Measurements from ENCODE around the gene IGFBP2.
"Not testable (repeated sequence)": the region's sequence is repeated elsewhere in the genome, so short reads cannot be mapped to it uniquely, and the experiment has no call there.

The IGFBP2 gene

GRCh38 chr2:216632952-216633615 lies at the start of gene IGFBP2:
Gene IGFBP2, plus strand, starts transcription at chr2:216633420. Its CDS starts 104 bp downstream, at chr2:216633524.
- DNase-seq, result peak; percentile 83

GRCh38 chr2:216583606-216584005 lies 49.6 kb upstream of the IGFBP2 start:
- no peak for DNase-seq

GRCh38 chr2:216584112-216584511 lies 49.1 kb upstream of the IGFBP2 start:
- DNase-seq, result no peak

- DNase-seq, result no peak
Measured at GRCh38 chr2:216585441-216585840, 47.8 kb upstream of the IGFBP2 start.

GRCh38 chr2:216588861-216589710 lies 44.1 kb upstream of the IGFBP2 start:
- no peak for DNase-seq

GRCh38 chr2:216589791-216590190 lies 43.4 kb upstream of the IGFBP2 start:
- DNase-seq, result no peak

GRCh38 chr2:216590780-216591179 lies 42.4 kb upstream of the IGFBP2 start:
- DNase-seq, result peak; percentile 55

GRCh38 chr2:216591480-216591879 lies 41.7 kb upstream of the IGFBP2 start:
- DNase-seq, result no peak

GRCh38 chr2:216594081-216594480 lies 39.1 kb upstream of the IGFBP2 start:
- DNase-seq, result no peak

GRCh38 chr2:216596236-216596979 lies 36.8 kb upstream of the IGFBP2 start:
- DNase-seq, result peak; percentile 52

GRCh38 chr2:216596980-216597509 lies 36.2 kb upstream of the IGFBP2 start:
- DNase-seq, result no peak

- not testable (repeated sequence) for DNase-seq
Measured at GRCh38 chr2:216597825-216598224, 35.4 kb upstream of the IGFBP2 start.

GRCh38 chr2:216601632-216602409 lies 31.4 kb upstream of the IGFBP2 start:
- DNase-seq, result no peak

- no peak for DNase-seq
Measured at GRCh38 chr2:216603010-216603883, 30.0 kb upstream of the IGFBP2 start.

- no peak for DNase-seq
Measured at GRCh38 chr2:216603884-216604245, 29.4 kb upstream of the IGFBP2 start.

- no peak for DNase-seq
Measured at GRCh38 chr2:216604458-216604857, 28.8 kb upstream of the IGFBP2 start.

GRCh38 chr2:216606551-216607276 lies 26.5 kb upstream of the IGFBP2 start:
- DNase-seq, result peak; percentile 50

- no peak for DNase-seq
Measured at GRCh38 chr2:216607277-216607560, 26.0 kb upstream of the IGFBP2 start.

- no peak for DNase-seq
Measured at GRCh38 chr2:216608525-216608924, 24.7 kb upstream of the IGFBP2 start.

- DNase-seq, result no peak
Measured at GRCh38 chr2:216615298-216616082, 17.7 kb upstream of the IGFBP2 start.
